ENCODE results near the gene LMO4. TPM values are rescaled to one million over a fixed set of nuclear protein-coding genes. Genes with fewer than 3 reads are reported as not detected.

LMO4 gene
- total and polyA plus RNA-seq, 4 donors = 35.7 to 96.4 (median 54.7) TPM

DNA sequence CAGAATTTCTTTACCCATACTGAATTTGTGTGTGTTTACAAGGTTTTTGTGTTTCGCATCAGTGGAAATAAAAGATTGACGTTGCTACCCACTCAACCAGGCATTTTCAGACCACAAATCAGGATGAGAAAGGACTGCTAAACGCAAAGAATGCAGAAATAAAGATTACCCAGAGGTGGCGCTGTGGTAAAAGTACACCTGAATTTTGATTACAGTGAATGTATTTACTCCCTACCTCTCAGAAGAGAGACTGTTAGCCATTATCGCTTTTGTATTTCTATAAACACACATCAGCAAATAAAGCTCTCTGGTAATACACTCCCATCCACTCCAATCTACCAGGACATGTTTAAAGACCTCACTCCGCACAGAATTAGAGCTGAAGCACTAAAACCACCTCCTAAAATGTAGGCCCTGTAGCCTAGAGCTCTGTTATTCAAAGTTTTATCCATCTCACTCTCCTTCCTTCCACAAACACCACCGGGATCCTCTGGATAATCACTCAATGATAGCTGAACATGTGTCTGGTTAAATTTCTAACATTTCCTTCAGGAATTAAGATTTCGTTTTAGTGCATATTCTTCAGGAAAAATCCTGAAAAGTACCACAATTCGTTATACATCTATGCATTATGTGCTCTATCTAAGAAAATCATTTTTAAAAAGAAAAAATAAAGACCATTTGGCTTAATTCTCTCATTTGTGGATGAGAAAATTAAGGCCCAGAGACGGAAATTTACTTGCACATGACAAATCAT lies 2.5 kb upstream of the LMO4 start:
- no peak overlapping the region for H3K4me3 ChIP-seq
- no peak overlapping the region for H3K27ac ChIP-seq (ENCODE audit: low read depth in 1 of 2, low read length in 1 of 2)
- no peak for ATAC-seq (ENCODE audit: insufficient read depth, low FRiP score)
- no peak overlapping the region for H3K9ac ChIP-seq (ENCODE audit: insufficient read depth in 1 of 2, low read length in 2 of 2)
- WGBS, 2 donors = 42 to 45% methylated on average over 10 of the region's 10 CpGs
- H3K4me1 ChIP-seq (ENCODE audit: control insufficient read depth in 5 of 5, insufficient read depth in 5 of 5, low read length in 5 of 5) = peaks cover 0 to 8% (median 3%) of the 10 kb centered on the region in 5 donors
- DNase-seq = peak; percentile 35 to 76 (median 68)
- no peaks in the 10 kb centered on the region for H3K27me3 ChIP-seq (ENCODE audit: control insufficient read depth in 3 of 3, insufficient read depth in 3 of 3, low read length in 2 of 3)
- no peaks in the 10 kb centered on the region for H3K9me3 ChIP-seq (ENCODE audit: control insufficient read depth in 4 of 4, insufficient read depth in 3 of 4, low read length in 3 of 4)
- H3K36me3 ChIP-seq (ENCODE audit: control insufficient read depth in 4 of 4, insufficient read depth in 4 of 4, low read length in 4 of 4) = peaks cover 0 to 11% (median 1%) of the 10 kb centered on the region in 4 donors
- TF ChIP-seq, protein P1, sequence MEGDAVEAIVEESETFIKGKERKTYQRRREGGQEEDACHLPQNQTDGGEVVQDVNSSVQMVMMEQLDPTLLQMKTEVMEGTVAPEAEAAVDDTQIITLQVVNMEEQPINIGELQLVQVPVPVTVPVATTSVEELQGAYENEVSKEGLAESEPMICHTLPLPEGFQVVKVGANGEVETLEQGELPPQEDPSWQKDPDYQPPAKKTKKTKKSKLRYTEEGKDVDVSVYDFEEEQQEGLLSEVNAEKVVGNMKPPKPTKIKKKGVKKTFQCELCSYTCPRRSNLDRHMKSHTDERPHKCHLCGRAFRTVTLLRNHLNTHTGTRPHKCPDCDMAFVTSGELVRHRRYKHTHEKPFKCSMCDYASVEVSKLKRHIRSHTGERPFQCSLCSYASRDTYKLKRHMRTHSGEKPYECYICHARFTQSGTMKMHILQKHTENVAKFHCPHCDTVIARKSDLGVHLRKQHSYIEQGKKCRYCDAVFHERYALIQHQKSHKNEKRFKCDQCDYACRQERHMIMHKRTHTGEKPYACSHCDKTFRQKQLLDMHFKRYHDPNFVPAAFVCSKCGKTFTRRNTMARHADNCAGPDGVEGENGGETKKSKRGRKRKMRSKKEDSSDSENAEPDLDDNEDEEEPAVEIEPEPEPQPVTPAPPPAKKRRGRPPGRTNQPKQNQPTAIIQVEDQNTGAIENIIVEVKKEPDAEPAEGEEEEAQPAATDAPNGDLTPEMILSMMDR (IDR thresholded peaks at IDR 0.05; ENCODE audit: control extremely low read depth, extremely low read depth) = peak; percentile 74

DNA sequence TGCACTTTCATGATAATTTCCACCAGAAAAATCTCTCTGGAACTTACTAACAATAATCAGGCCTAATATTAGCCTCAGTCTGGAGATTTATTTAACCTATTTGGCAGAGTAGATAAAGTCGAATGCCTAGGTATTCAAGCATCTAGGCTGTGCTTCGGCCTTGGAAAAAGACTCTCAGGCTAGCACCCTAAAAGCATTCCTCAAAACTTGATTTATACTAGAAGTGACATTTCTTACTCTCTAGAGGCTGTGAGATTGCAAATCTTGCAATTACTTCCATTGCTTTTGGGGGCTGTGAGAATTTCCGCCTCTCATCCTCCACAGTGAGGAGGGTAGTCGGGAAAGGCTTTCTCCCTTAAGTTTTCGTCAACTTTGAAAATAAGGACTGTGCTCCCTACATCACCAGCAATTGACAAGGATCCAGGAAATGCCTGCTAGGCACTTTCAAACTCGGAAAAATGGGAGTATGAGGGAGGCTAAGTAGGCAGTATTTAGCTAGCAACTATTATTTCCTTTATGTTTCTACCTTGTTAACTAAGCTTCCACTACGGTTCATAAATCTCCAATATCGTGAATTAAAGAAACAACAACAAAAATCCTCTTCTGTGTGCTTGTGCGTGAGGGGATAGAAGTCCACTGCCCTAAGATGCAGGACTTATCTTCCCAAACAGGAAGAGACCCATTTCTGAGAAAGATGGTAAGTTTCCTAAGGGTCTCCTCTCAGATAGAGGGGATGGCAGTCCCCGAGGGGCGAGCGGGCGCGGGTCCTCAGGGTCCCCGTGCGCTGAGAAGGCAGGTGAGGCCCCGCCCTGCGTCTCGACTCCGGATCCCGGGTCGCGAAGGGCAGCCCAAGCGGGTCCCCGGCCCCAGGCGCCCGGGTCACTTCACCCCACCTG lies 1.1 kb upstream of the LMO4 start:
- no peaks in the 10 kb centered on the region for H3K9me3 ChIP-seq (ENCODE audit: control insufficient read depth in 4 of 4, insufficient read depth in 3 of 4, low read length in 3 of 4)
- H3K27me3 ChIP-seq (ENCODE audit: control insufficient read depth in 3 of 3, insufficient read depth in 3 of 3, low read length in 2 of 3) = no peaks in the 10 kb centered on the region
- TF ChIP-seq, protein P1 (IDR thresholded peaks at IDR 0.05; ENCODE audit: control extremely low read depth, extremely low read depth) = no peak
- H3K27ac ChIP-seq (ENCODE audit: low read depth in 1 of 2, low read length in 1 of 2) = peak overlapping the region; percentile 89 to 97
- ATAC-seq (ENCODE audit: insufficient read depth, low FRiP score) (no peak), DNase-seq (peak in 2 of 3 donors; percentile 60 to 72)
- H3K9ac ChIP-seq (ENCODE audit: insufficient read depth in 1 of 2, low read length in 2 of 2) = peak overlapping the region; percentile 86 to 93
- H3K36me3 ChIP-seq (ENCODE audit: control insufficient read depth in 4 of 4, insufficient read depth in 4 of 4, low read length in 4 of 4) = peaks cover 0 to 23% (median 6%) of the 10 kb centered on the region in 4 donors
- WGBS, 2 donors = 13 to 18% methylated on average over 26 to 27 of the region's 27 CpGs
- peaks cover 0 to 13% (median 7%) of the 10 kb centered on the region in 5 donors for H3K4me1 ChIP-seq (ENCODE audit: control insufficient read depth in 5 of 5, insufficient read depth in 5 of 5, low read length in 5 of 5)
- peak overlapping the region; percentile 60 for H3K4me3 ChIP-seq

DNA sequence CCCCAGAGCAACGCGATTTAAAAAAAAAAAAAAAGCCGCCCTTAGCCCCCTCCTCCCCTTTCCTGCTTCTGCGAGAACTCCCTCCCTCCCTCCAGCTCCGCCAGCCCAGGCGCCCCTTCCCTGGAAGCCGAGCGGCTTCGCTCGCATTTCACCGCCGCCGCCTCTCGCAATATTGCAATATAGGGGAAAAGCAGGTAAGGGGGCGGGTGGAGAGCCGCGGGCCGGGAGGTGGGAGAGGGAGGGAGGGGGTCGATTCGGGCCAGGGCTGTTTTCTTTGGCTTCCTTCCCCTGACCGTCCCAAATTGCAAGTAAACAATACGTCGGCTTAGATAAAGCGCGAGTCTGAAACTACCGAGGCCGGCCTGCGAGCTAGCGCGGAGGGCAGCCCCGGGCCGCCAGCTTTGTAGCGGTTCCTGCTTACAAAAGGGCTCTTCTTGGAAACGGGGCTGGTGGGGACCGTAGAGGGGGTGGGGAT lies 408 bp downstream of the LMO4 start:
- TF ChIP-seq, protein P1 (IDR thresholded peaks at IDR 0.05; ENCODE audit: control extremely low read depth, extremely low read depth) = no peak
- Histone ChIP-seq H3K36me3 (ENCODE audit: control insufficient read depth in 4 of 4, insufficient read depth in 4 of 4, low read length in 4 of 4) (peaks cover 0 to 36% (median 13%) of the 10 kb centered on the region in 4 donors), H3K9me3 (ENCODE audit: control insufficient read depth in 4 of 4, insufficient read depth in 3 of 4, low read length in 3 of 4) (no peaks in the 10 kb centered on the region), H3K4me3 (peak overlapping the region; percentile 57), H3K9ac (ENCODE audit: insufficient read depth in 1 of 2, low read length in 2 of 2) (peak overlapping the region; percentile 87 to 98), H3K27me3 (ENCODE audit: control insufficient read depth in 3 of 3, insufficient read depth in 3 of 3, low read length in 2 of 3) (no peaks in the 10 kb centered on the region), H3K27ac (ENCODE audit: low read depth in 1 of 2, low read length in 1 of 2) (peak overlapping the region; percentile 97 to 98), H3K4me1 (ENCODE audit: control insufficient read depth in 5 of 5, insufficient read depth in 5 of 5, low read length in 5 of 5) (peaks cover 3 to 27% (median 8%) of the 10 kb centered on the region in 5 donors)
- 0 to 1% methylated on average over 33 to 35 of the region's 35 CpGs for WGBS, 2 donors
- DNase-seq (peak; percentile 71 to 81 (median 76)), ATAC-seq (ENCODE audit: insufficient read depth, low FRiP score) (no peak)
